Stimulated activated CD4-positive, alpha-beta T cell treated with anti-CD3 and anti-CD28 coated beads, TNF-alpha, amount 100 ng/mL, for 4 hours (primary cell): ENCODE results near the gene LZTR1.
A peak's percentile ranks its signal among the peaks of the same experiment; 100 is the strongest.
"Not testable (repeated sequence)": the region's sequence is repeated elsewhere in the genome, so short reads cannot be mapped to it uniquely, and the experiment has no call there.

Experiments
- DNase-seq, 3 experiments: peaks; one replicate each; pipeline ENCODE4 v3.0.0-alpha.2; 2020; ENCODE audit warnings: low read depth in 3 of 3

Gene LZTR1

GRCh38 chr22:20996598-20997535 lies 14.8 kb downstream of the LZTR1 start:
- no peak for DNase-seq

- no peak for DNase-seq
Observed at GRCh38 chr22:20997536-20998257, 15.6 kb downstream of the LZTR1 start.

- no peak for DNase-seq
Observed at GRCh38 chr22:20998411-20999336, 16.6 kb downstream of the LZTR1 start.

GRCh38 chr22:20999350-21000206 lies 17.5 kb downstream of the LZTR1 start:
- DNase-seq, result no peak

- no peak for DNase-seq
Observed at GRCh38 chr22:21000207-21000986, 18.3 kb downstream of the LZTR1 start.

GRCh38 chr22:21000987-21001600 lies 19.0 kb downstream of the LZTR1 start:
- no peak for DNase-seq

GRCh38 chr22:21001601-21002325 lies 19.7 kb downstream of the LZTR1 start, which contains the start of gene THAP7:
TSS of gene THAP7 (minus strand) at chr22:21002118. CDS start at chr22:21001911, 207 bp downstream.
- DNase-seq, result peak; percentile 94 to 96 (median 95)

GRCh38 chr22:21003782-21004181 lies 21.7 kb downstream of the LZTR1 start:
- DNase-seq, result no peak

GRCh38 chr22:21009208-21009607 lies 27.1 kb downstream of the LZTR1 start:
- not testable (repeated sequence) for DNase-seq

- no peak for DNase-seq
Observed at GRCh38 chr22:21009638-21010425, 27.7 kb downstream of the LZTR1 start.

GRCh38 chr22:21010426-21011113 lies 28.5 kb downstream of the LZTR1 start:
- no peak for DNase-seq

- DNase-seq, result no peak
Observed at GRCh38 chr22:21012446-21013407, 30.6 kb downstream of the LZTR1 start.

- no peak for DNase-seq
Observed at GRCh38 chr22:21013657-21014201, 31.6 kb downstream of the LZTR1 start.

- peak; percentile 49 to 67 (median 55) for DNase-seq
Observed at GRCh38 chr22:21014202-21014725, 32.2 kb downstream of the LZTR1 start.

GRCh38 chr22:21014726-21015465 lies 32.8 kb downstream of the LZTR1 start, which contains the start of gene P2RX6:
TSS of gene P2RX6 (plus strand) at chr22:21015165. CDS start at chr22:21015175, 10 bp downstream.
- DNase-seq, result no peak
